ENCODE measurements around the gene NCKAP5.

- TF ChIP-seq CTCF (conservative IDR thresholded peaks at IDR 0.05; ENCODE audit: low read depth, low read length) (no peak), EZH2phosphoT487 (IDR thresholded peaks at IDR 0.05; ENCODE audit: borderline replicate concordance, low read length) (no peak), EZH2 (IDR thresholded peaks at IDR 0.05; ENCODE audit: low read length, unreplicated experiment) (no peak)
These were observed 495.2 kb downstream of the NCKAP5 start for GRCh38 chr2:133072837-133073694.

All from PC-3 (cell line).